ENCODE results near the gene UBL7. TPM values are rescaled to one million over a fixed set of nuclear protein-coding genes. Genes with fewer than 3 reads are reported as not detected.

The UBL7 gene
- polyA plus RNA-seq, 1 donor from 2014 or later = 70.7 TPM

GRCh38 chr15:74430510-74430951 lies 30.4 kb downstream of the UBL7 start:
- Histone ChIP-seq H3K79me2 (replicated peaks; ENCODE audit: insufficient read depth, low read length) (peaks cover 24% of the 10 kb centered on the region), H3K9ac (ENCODE audit: low read length) (no peak overlapping the region), H3K4me3 (ENCODE audit: low read length) (no peak overlapping the region)

GRCh38 chr15:74429781-74430400 lies 31.1 kb downstream of the UBL7 start:
- H3F3A ChIP-seq (ENCODE audit: insufficient read depth, low read length, poor library complexity, severe bottlenecking) = no peaks in the 10 kb centered on the region
- no peaks in the 10 kb centered on the region for H3K9me3 ChIP-seq (ENCODE audit: low read length)
- no peaks in the 10 kb centered on the region for H4K20me1 ChIP-seq (ENCODE audit: insufficient read depth)
- H3K4me3 ChIP-seq (ENCODE audit: low read length) = no peak overlapping the region
- no peak overlapping the region for H3K27ac ChIP-seq (ENCODE audit: low read length)
- no peaks in the 10 kb centered on the region for H3K36me3 ChIP-seq (ENCODE audit: insufficient read depth, low read length)
- no peak overlapping the region for H3K4me2 ChIP-seq (ENCODE audit: low read length)
- no peak overlapping the region for H2AFZ ChIP-seq (ENCODE audit: low read depth, low read length)
- H3K79me2 ChIP-seq (replicated peaks; ENCODE audit: insufficient read depth, low read length) = peaks cover 24% of the 10 kb centered on the region
- no peak overlapping the region for H3K9ac ChIP-seq (ENCODE audit: low read length)
- no peaks in the 10 kb centered on the region for H3K9me2 ChIP-seq (ENCODE audit: insufficient read depth, low read length)
- no peaks in the 10 kb centered on the region for H3K27me3 ChIP-seq (ENCODE audit: insufficient read depth, low read depth, low read length)
- TF ChIP-seq REST (IDR thresholded peaks at IDR 0.05; ENCODE audit: borderline replicate concordance) = no peak
- no peak for TF ChIP-seq POLR2AphosphoS5 (IDR thresholded peaks at IDR 0.05)
- TF ChIP-seq MXI1 (conservative IDR thresholded peaks at IDR 0.05; ENCODE audit: poor library complexity, severe bottlenecking) = no peak
- TF ChIP-seq SMC3 (conservative IDR thresholded peaks at IDR 0.05; ENCODE audit: poor library complexity) = no peak
- TF ChIP-seq RAD21 (conservative IDR thresholded peaks at IDR 0.05) = no peak
- TF ChIP-seq EZH2 (IDR thresholded peaks at IDR 0.05; ENCODE audit: borderline replicate concordance, insufficient read depth, low read length, poor library complexity, severe bottlenecking) = no peak

More at GRCh38 chr15:74430510-74430951, 30.4 kb downstream of the UBL7 start:
- H3F3A ChIP-seq (ENCODE audit: insufficient read depth, low read length, poor library complexity, severe bottlenecking) = no peaks in the 10 kb centered on the region
- TF ChIP-seq REST (IDR thresholded peaks at IDR 0.05; ENCODE audit: borderline replicate concordance) (no peak), RAD21 (conservative IDR thresholded peaks at IDR 0.05) (no peak), SMC3 (conservative IDR thresholded peaks at IDR 0.05; ENCODE audit: poor library complexity) (no peak), MXI1 (conservative IDR thresholded peaks at IDR 0.05; ENCODE audit: poor library complexity, severe bottlenecking) (no peak), EZH2 (IDR thresholded peaks at IDR 0.05; ENCODE audit: borderline replicate concordance, insufficient read depth, low read length, poor library complexity, severe bottlenecking) (no peak), POLR2AphosphoS5 (IDR thresholded peaks at IDR 0.05) (no peak), EP300 (conservative IDR thresholded peaks at IDR 0.05; ENCODE audit: poor library complexity, severe bottlenecking) (no peak), TAF1 (IDR thresholded peaks at IDR 0.05; ENCODE audit: low read depth) (no peak), CTCF (IDR thresholded peaks at IDR 0.05; ENCODE audit: poor library complexity, severe bottlenecking) (no peak)
- H3K9me3 ChIP-seq (ENCODE audit: low read length) = no peaks in the 10 kb centered on the region
- no peak overlapping the region for H3K27ac ChIP-seq (ENCODE audit: low read length)
- H2AFZ ChIP-seq (ENCODE audit: low read depth, low read length) = no peak overlapping the region
- H3K36me3 ChIP-seq (ENCODE audit: insufficient read depth, low read length) = no peaks in the 10 kb centered on the region
- H3K4me2 ChIP-seq (ENCODE audit: low read length) = no peak overlapping the region
- H4K20me1 ChIP-seq (ENCODE audit: insufficient read depth) = no peaks in the 10 kb centered on the region
- no peaks in the 10 kb centered on the region for H3K9me2 ChIP-seq (ENCODE audit: insufficient read depth, low read length)
- no peaks in the 10 kb centered on the region for H3K27me3 ChIP-seq (ENCODE audit: insufficient read depth, low read depth, low read length)

Data from neural cell (in vitro differentiated cells).